Mesothelial cell of epicardium (in vitro differentiated cells): Measurements from ENCODE around the gene KANSL1L. TPM values are rescaled to one million over a fixed set of nuclear protein-coding genes. Genes with fewer than 3 reads are reported as not detected.
A peak's percentile ranks its signal among the peaks of the same experiment; 100 is the strongest.

Experiments
- DNase-seq, 2 experiments: peaks; one replicate each; pipeline ENCODE4 v3.0.0; 2021; ENCODE audit warnings: low spot score in 2 of 2; ENCODE audit not compliant: unreplicated experiment in 2 of 2
- H3K27ac Mint-ChIP-seq: 2 replicates; pipeline ENCODE4 v1.8.0; 2021; ENCODE audit warnings: mixed read lengths
- H3K27me3 Mint-ChIP-seq: 2 replicates; pipeline ENCODE4 v1.8.0; 2021; ENCODE audit warnings: low read depth, mixed read lengths
- H3K36me3 Mint-ChIP-seq: 2 replicates; pipeline ENCODE4 v1.8.0; 2021; ENCODE audit warnings: mixed read lengths
- H3K4me1 Mint-ChIP-seq: 2 replicates; pipeline ENCODE4 v1.8.0; 2021; ENCODE audit warnings: mixed read lengths
- H3K4me3 Mint-ChIP-seq: 2 replicates; pipeline ENCODE4 v1.8.0; 2021; ENCODE audit warnings: mild to moderate bottlenecking, moderate library complexity, mixed read lengths
- H3K9me3 Mint-ChIP-seq: 2 replicates; pipeline ENCODE4 v1.8.0; 2021; ENCODE audit warnings: mixed read lengths
- CTCF ChIP-seq: fragments of 200-600 bp; sonication (generic); IDR thresholded peaks from one replicate; pipeline ENCODE4 v1.5.0; 2021; ENCODE audit warnings: antibody characterized with exemption; ENCODE audit not compliant: unreplicated experiment
- total RNA-seq: library from RNA; stranded (reverse); gene quantifications from 3 replicates; pipeline ENCODE4 v1.2.1, GENCODE V29; 2021

Gene KANSL1L
- 24.4 to 28.0 TPM (median 25.9 TPM) in 3 replicates for total RNA-seq

GRCh38 chr2:210171309-210172218 lies at the start of gene KANSL1L:
Gene KANSL1L, minus strand, starts transcription at chr2:210171409. Its CDS starts 16,827 bp downstream, at chr2:210154582.
- H3K9me3 Mint-ChIP-seq = no peaks in the 10 kb centered on the region
- H3K27ac Mint-ChIP-seq = peak within 1 kb of the TSS; percentile 99
- TF ChIP-seq CTCF = no peak
- H3K27me3 Mint-ChIP-seq = no peaks in the 10 kb centered on the region
- no peaks in the 10 kb centered on the region for H3K36me3 Mint-ChIP-seq
- peak; percentile 99 to 100 for DNase-seq
- H3K4me3 Mint-ChIP-seq = peak within 1 kb of the TSS; percentile 93
- H3K4me1 Mint-ChIP-seq = peaks cover 35% of the 10 kb centered on the region

GRCh38 chr2:210215120-210215519 lies 43.9 kb upstream of the KANSL1L start:
- Mint-ChIP-seq H3K27ac (no peak overlapping the region), H3K9me3 (no peaks in the 10 kb centered on the region)

GRCh38 chr2:210210185-210210584 lies 39.0 kb upstream of the KANSL1L start:
- H3K9me3 Mint-ChIP-seq = no peaks in the 10 kb centered on the region
- TF ChIP-seq CTCF = no peak
- no peak overlapping the region for H3K27ac Mint-ChIP-seq
- no peaks in the 10 kb centered on the region for H3K4me1 Mint-ChIP-seq
- no peaks in the 10 kb centered on the region for H3K27me3 Mint-ChIP-seq
- DNase-seq = no peak
- H3K4me3 Mint-ChIP-seq = no peak overlapping the region
- H3K36me3 Mint-ChIP-seq = no peaks in the 10 kb centered on the region

More at GRCh38 chr2:210215120-210215519, 43.9 kb upstream of the KANSL1L start:
- no peak for TF ChIP-seq CTCF
- H3K36me3 Mint-ChIP-seq = no peaks in the 10 kb centered on the region
- no peak for DNase-seq
- H3K27me3 Mint-ChIP-seq = no peaks in the 10 kb centered on the region
- H3K4me3 Mint-ChIP-seq = no peak overlapping the region
- H3K4me1 Mint-ChIP-seq = no peaks in the 10 kb centered on the region

- H3K27ac Mint-ChIP-seq = no peak overlapping the region
- no peaks in the 10 kb centered on the region for H3K9me3 Mint-ChIP-seq
- TF ChIP-seq CTCF = no peak
Observed at GRCh38 chr2:210207929-210208328, 36.7 kb upstream of the KANSL1L start.

GRCh38 chr2:210203558-210203957 lies 32.3 kb upstream of the KANSL1L start:
- H3K27me3 Mint-ChIP-seq = no peaks in the 10 kb centered on the region
- H3K27ac Mint-ChIP-seq = no peak overlapping the region
- H3K4me1 Mint-ChIP-seq = no peaks in the 10 kb centered on the region
- no peak overlapping the region for H3K4me3 Mint-ChIP-seq
- TF ChIP-seq CTCF = no peak
- no peak for DNase-seq
- H3K9me3 Mint-ChIP-seq = no peaks in the 10 kb centered on the region
- H3K36me3 Mint-ChIP-seq = no peaks in the 10 kb centered on the region

More at GRCh38 chr2:210207929-210208328, 36.7 kb upstream of the KANSL1L start:
- Mint-ChIP-seq H3K27me3 (no peaks in the 10 kb centered on the region), H3K4me3 (no peak overlapping the region), H3K36me3 (no peaks in the 10 kb centered on the region), H3K4me1 (no peaks in the 10 kb centered on the region)
- no peak for DNase-seq
